Epithelial cell of proximal tubule (primary cell): ENCODE data around the gene LHFPL6. TPM values are rescaled to one million over a fixed set of nuclear protein-coding genes. Genes with fewer than 3 reads are reported as not detected.

Source experiments
- DNase-seq: peaks from one replicate; pipeline ENCODE4 v3.0.0-alpha.2; 2011; ENCODE audit warnings: low read depth
- H3K4me3 ChIP-seq: 2 replicates; pipeline ENCODE4 v1.5.1; 2011; ENCODE audit warnings: low read depth, mild to moderate bottlenecking, low read length
- total RNA-seq: library from RNA; depleted of rRNA; stranded (reverse); fragments of >200 nt; gene quantifications from 2 replicates; pipeline ENCODE4 v1.2.3, GENCODE V29; 2015
- TF ChIP-seq, protein P1 (sequence below): conservative IDR thresholded peaks from 2 replicates; pipeline ENCODE4 v1.5.1; 2012; ENCODE audit warnings: low read depth, mild to moderate bottlenecking, low read length

The LHFPL6 gene
- total RNA-seq, 1 donor from 2014 or later: 5.2 TPM

DNA sequence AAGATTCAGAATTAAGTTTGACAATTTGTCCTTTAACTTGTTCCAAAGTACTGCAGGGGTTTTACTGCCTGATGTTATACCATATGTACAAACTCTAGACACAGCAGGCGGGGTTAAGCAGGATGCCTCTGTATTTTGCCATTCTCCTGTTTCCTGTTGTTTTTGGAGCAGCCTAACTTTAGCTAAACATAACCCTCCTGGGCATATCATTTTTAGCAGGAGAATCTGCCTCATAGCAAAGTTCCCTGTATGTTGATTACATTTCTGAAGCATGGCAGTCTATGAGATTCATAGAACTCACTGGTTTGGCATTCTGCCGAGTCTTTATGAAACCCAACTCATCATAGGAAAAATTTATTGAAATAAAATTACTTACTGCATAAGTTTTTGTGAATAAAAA lies 5.2 kb downstream of the LHFPL6 start:
- DNase-seq: no peak
- TF ChIP-seq, protein P1, sequence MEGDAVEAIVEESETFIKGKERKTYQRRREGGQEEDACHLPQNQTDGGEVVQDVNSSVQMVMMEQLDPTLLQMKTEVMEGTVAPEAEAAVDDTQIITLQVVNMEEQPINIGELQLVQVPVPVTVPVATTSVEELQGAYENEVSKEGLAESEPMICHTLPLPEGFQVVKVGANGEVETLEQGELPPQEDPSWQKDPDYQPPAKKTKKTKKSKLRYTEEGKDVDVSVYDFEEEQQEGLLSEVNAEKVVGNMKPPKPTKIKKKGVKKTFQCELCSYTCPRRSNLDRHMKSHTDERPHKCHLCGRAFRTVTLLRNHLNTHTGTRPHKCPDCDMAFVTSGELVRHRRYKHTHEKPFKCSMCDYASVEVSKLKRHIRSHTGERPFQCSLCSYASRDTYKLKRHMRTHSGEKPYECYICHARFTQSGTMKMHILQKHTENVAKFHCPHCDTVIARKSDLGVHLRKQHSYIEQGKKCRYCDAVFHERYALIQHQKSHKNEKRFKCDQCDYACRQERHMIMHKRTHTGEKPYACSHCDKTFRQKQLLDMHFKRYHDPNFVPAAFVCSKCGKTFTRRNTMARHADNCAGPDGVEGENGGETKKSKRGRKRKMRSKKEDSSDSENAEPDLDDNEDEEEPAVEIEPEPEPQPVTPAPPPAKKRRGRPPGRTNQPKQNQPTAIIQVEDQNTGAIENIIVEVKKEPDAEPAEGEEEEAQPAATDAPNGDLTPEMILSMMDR: no peak
- no peak overlapping the region for H3K4me3 ChIP-seq

DNA sequence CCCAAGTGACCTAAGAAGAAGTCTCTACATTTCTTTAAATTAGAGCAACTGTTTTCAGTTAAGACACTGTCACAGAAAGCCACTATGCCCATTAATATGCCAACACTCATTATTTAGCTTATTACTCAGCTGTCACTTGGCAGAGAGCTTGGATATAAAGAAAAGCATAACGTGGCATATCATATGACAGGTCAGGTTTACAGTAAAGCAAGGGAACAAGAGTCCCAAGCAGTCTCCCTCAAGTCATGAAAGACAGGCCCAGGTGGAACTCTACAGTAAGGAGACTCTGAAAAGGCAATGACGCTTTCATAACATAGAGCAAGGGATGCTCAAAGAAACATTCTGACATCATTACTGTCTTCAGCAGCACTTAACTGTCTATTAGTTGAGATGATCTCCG lies 6.3 kb downstream of the LHFPL6 start:
- no peak for DNase-seq
- TF ChIP-seq, protein P1: no peak
- H3K4me3 ChIP-seq: no peak overlapping the region

DNA sequence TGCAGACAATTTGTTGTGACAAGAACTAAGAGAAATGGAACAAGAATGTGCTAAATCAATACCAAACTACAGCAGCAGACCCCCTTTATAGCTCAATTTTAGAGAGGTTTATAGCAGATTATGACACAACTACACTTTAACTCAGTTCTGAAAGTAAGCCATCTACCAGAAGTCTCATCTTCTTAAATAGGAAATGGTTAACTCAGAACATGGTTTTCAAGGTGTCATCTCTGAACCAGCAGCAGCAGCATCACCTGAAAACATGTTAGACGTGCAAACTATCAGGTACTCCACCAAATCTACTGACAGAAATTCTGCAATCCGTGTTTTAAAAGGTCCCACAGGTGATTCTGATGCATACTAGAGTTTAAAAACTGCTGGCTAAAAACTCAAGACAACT lies 6.8 kb downstream of the LHFPL6 start:
- H3K4me3 ChIP-seq: no peak overlapping the region
- TF ChIP-seq, protein P1: no peak
- no peak for DNase-seq

DNA sequence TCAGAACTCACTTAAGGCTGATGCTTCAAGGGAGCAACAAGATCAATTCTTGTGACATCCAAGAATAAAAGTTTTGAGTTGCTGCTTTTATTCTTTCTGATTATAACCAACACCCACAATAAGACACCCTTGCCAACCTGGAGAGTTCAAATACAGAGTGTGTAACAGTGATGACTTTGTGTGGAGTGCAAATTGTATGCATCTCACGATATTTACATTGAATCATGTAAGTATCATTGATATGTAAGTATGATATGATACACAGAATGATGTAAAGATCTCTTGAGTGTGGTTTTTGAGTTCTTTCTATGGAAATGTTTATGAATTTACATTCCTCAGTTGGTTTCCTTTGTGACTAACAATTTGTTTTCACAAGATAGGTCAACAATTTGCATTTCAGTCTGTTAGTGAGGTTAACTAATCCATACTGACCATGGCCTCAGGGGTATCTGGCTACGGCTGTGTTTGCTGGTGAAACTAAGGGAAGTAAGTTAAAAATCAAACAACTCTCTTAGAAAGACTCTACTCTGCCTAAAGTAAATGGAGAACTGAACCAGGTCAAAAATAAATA lies 12.4 kb downstream of the LHFPL6 start:
- no peak overlapping the region for H3K4me3 ChIP-seq
- no peak for DNase-seq
- TF ChIP-seq, protein P1: no peak

DNA sequence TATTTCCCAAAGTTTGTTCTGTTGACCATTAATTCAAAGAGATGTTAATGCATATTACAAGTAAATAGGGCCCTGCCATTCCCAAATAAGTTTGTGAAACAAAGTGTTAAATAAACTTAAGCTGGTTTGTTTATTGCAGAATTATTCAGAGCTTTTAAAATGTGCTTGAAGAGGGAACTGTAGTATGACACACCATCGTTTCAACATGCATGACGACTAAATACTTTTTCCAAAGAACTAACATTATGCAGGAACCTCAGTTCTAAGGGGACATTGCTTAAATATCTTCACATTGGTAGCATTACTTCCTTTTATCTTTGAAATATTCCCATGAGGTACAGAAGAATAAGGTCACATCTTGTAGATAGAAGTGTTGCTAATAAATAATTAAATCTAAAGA lies 14.6 kb downstream of the LHFPL6 start:
- no peak for DNase-seq
- TF ChIP-seq, protein P1: no peak
- H3K4me3 ChIP-seq: no peak overlapping the region

DNA sequence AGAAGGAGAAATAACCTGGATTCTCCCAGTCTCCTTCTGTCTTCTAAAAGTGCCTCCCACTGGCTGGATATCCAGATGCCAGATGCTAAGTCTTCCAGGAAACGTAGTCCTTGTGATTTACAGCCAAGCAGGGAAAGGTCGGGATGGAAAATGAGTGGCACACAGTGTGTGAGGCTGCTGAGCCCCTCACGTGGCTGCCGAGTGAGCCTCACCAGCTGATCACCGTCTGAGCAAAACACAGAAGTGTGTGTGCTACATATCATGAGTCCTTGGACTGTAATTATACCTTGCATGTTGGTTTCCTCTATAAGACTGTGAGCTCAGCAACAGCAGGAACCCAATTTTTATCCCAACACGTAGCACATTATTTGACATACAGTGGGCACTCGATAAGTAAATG lies 15.1 kb downstream of the LHFPL6 start:
- TF ChIP-seq, protein P1: no peak
- no peak for DNase-seq
- H3K4me3 ChIP-seq: no peak overlapping the region

DNA sequence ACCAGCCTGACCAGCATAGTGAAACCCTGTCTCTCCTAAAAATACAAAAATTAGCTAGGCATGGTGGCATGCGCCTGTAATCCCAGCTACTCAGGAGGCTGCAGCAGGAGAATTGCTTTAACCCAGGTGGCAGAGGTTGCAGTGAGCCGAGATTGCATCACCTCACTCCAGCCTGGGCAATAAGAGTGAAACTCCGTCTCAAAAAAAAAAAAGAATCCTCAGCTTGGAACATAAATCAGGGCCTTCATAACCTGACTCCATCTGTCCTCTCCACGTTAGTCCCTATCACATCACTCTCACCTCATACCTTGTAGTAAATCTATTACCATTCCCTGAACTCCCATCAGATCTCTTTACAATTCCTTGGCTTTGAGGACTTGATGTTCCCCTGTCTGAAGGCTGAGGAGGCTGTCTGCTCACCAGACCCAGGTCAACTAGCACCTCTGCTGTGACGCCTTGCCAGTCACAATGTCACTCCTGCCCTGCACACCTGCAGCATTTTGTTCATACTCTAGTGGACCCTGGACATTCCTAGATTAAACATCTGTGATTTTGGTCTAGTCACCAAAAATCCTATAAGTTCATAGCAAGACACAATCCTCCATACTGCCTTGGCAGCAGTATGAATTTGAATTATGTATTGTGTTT lies 15.9 kb downstream of the LHFPL6 start:
- TF ChIP-seq, protein P1: no peak
- H3K4me3 ChIP-seq: no peak overlapping the region
- no peak for DNase-seq
